HAP-1 (cell line): ENCODE data around the gene PYGM.

Source experiments
- DNase-seq, 2 experiments: peaks; one replicate each; pipeline ENCODE4 v3.0.0-alpha.2; 2016 to 2020; ENCODE audit warnings: low spot score in 2 of 2
- H3K27me3 ChIP-seq: fragments of 250-450 bp; sonication (Bioruptor Pico); 2 replicates; pipeline ENCODE4 v1.5.1; 2020; ENCODE audit warnings: low read depth, mild to moderate bottlenecking, moderate library complexity
- H3K36me3 ChIP-seq: fragments of 250-450 bp; sonication (Bioruptor Pico); replicated peaks from 2 replicates; pipeline ENCODE4 v1.5.1; 2020; ENCODE audit warnings: mild to moderate bottlenecking
- H3K4me1 ChIP-seq: fragments of 250-450 bp; sonication (Bioruptor Pico); 2 replicates; pipeline ENCODE4 v1.5.1; 2020; ENCODE audit warnings: mild to moderate bottlenecking
- H3K4me3 ChIP-seq: fragments of 250-450 bp; sonication (Bioruptor Pico); 2 replicates; pipeline ENCODE4 v1.5.1; 2020; ENCODE audit warnings: mild to moderate bottlenecking, moderate library complexity
- H3K9me3 ChIP-seq: fragments of 250-450 bp; sonication (Bioruptor Pico); 2 replicates; pipeline ENCODE4 v1.5.1; 2020; ENCODE audit warnings: mild to moderate bottlenecking, moderate library complexity
- in situ Hi-C: fragments of 300-500 bp; cut with MboI; formaldehyde crosslinking; loops from 3 replicates; pipeline ENCODE4 v1.14.3; 2020; ENCODE audit warnings: low sequenced_read_pairs, inconsistent platforms, mixed read lengths

The PYGM gene

GRCh38 chr11:64796757-64797541, 37.2 kb upstream of the PYGM start:
- H3K4me1 ChIP-seq, result no peaks in the 10 kb centered on the region
- in situ Hi-C loops, result no loop called here
- no peak overlapping the region for H3K4me3 ChIP-seq
- no peaks in the 10 kb centered on the region for H3K9me3 ChIP-seq
- H3K27me3 ChIP-seq, result no peaks in the 10 kb centered on the region
- H3K36me3 ChIP-seq, result no peaks in the 10 kb centered on the region; the same call in 1 of the 2 replicates
- no peak for DNase-seq

- Histone ChIP-seq H3K36me3 (no peaks in the 10 kb centered on the region; the same call in 1 of the 2 replicates), H3K4me1 (no peaks in the 10 kb centered on the region), H3K9me3 (no peaks in the 10 kb centered on the region), H3K4me3 (no peak overlapping the region), H3K27me3 (no peaks in the 10 kb centered on the region)
- in situ Hi-C loops, result no loop called here
- no peak for DNase-seq
These were observed 36.4 kb upstream of the PYGM start for GRCh38 chr11:64796047-64796756.

- Histone ChIP-seq H3K9me3 (no peaks in the 10 kb centered on the region), H3K36me3 (no peaks in the 10 kb centered on the region; the same call in 1 of the 2 replicates)
These were observed 34.8 kb upstream of the PYGM start for GRCh38 chr11:64794526-64794925.

DNA sequence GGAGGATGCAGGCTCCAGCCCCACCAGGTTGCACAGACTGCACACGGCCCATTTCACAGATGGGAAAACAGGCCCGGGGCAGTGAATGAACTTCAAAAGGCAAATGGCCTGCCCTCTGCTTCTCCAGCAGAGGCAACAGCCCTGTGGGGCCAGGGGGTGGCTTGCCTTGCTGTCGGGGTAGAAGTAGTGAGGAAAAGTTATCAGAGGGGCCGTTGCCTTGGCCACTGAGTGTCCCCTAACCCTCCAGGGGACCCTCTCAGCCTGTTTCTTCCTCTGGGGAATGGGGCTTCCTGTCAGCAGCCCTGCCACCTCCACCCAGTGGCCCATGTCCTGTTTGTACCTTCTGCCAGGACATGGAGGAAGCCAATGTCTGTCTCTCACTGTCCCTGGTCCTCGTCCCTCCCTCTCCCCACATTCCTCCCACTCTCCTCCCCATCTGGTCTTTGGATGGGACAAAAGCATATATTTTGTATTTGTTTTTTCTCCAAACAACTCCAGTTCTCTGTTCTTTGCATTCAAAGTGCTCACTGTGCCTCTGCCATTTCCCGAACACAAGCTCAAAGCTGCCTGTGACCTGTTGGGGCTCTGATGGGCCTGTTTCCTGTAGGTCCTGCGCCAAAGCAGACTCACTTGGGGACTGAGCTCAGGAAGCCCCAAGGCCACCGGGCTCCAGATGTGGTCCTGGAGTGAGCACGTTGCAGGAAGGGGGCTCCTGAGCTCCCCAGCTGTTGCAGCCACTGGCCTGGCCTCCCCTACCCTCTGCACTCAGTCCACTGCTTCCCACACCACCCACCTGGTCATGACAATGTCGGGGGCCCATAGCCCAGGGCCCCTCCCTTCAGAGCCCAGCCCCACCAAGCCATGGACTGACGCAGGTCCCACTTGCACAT, 33.7 kb upstream of the PYGM start:
- no peak for DNase-seq
- Histone ChIP-seq H3K4me1 (no peaks in the 10 kb centered on the region), H3K4me3 (no peak overlapping the region), H3K36me3 (no peaks in the 10 kb centered on the region; the same call in 1 of the 2 replicates), H3K27me3 (no peaks in the 10 kb centered on the region), H3K9me3 (no peaks in the 10 kb centered on the region)
- in situ Hi-C loops, result no loop called here

More at GRCh38 chr11:64794526-64794925, 34.8 kb upstream of the PYGM start:
- Histone ChIP-seq H3K27me3 (no peaks in the 10 kb centered on the region), H3K4me1 (no peaks in the 10 kb centered on the region), H3K4me3 (no peak overlapping the region)
- DNase-seq, result no peak
- in situ Hi-C loops, result no loop called here

- no peaks in the 10 kb centered on the region for H3K9me3 ChIP-seq
- no peaks in the 10 kb centered on the region; the same call in 1 of the 2 replicates for H3K36me3 ChIP-seq
- in situ Hi-C loops, result no loop called here
- H3K4me3 ChIP-seq, result no peak overlapping the region
- H3K27me3 ChIP-seq, result no peaks in the 10 kb centered on the region
- no peak for DNase-seq
- no peaks in the 10 kb centered on the region for H3K4me1 ChIP-seq
These were observed 32.7 kb upstream of the PYGM start for GRCh38 chr11:64792482-64792881.

DNA sequence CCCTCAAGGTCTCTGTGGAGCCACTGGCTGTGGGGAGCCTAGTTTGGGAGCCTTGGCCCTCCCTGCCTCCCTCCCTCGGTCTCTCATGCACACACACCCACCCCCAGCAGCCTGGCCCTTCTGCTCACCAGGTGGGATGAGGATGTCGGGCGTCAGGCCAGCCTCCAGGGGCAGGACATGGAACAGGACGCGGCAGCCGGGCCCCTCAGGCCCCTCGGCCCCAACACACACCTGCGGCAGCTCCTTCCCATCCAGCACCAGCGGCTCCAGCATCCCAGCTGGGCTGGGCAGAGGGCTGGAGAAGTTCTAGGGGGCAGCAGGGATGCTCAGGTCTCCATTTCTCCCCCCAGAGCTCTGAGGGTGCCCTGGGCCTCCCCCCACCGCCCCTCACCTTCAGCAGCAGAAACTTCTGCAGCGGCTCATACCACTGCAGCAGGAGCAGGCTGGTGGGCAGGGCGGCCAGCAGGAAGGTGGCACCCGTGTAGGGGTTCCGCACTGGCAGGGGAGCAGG, 32.1 kb upstream of the PYGM start:
- no peaks in the 10 kb centered on the region for H3K9me3 ChIP-seq
- H3K27me3 ChIP-seq, result no peaks in the 10 kb centered on the region
- no peak for DNase-seq
- no peaks in the 10 kb centered on the region; the same call in 1 of the 2 replicates for H3K36me3 ChIP-seq
- no peaks in the 10 kb centered on the region for H3K4me1 ChIP-seq
- no peak overlapping the region for H3K4me3 ChIP-seq
- in situ Hi-C loops, result no loop called here

DNA sequence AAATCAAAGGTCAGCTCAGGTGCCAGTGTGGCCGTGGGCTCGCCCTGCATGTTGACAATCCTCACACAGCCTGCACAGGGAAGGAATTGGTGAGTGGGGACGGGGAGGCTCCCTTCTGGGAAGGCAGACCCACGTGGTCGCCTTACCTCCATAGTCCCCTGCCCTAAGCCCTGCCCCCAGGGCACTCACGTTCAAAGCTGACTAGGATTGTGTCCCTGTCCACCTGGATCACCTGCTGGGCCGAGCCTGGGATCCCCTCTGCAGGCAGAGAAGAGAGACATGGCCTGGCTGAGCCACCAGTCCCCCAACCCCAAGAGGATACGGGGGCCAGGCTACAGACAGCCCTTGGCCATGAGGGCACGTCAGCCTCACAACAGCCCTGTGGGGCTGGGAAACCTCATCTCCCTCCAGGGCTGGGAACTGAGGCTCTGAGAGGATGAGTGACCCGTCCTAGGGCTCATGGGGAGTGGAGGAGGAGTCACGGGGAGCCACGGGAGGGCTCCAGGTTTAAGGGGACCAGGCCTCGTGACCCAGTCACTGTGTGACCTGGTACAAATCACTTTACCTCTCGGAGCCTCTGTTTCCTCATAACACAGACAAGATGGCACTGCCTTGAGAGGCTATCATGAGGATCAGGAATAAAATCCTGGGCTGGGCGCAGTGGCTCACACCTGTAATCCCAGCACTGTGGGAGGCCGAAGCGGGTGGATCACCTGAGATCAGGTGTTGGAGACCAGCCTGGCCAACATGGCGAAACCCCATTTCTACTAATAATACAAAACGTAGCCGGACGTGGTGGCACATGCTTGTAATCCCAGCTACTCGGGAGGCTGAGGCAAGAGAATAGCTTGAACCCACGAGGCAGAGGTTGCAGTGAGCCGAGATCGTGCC, 30.7 kb upstream of the PYGM start:
- in situ Hi-C loops, result no loop called here
- Histone ChIP-seq H3K27me3 (no peaks in the 10 kb centered on the region), H3K4me3 (no peak overlapping the region), H3K4me1 (no peaks in the 10 kb centered on the region), H3K36me3 (no peaks in the 10 kb centered on the region; the same call in 1 of the 2 replicates), H3K9me3 (no peaks in the 10 kb centered on the region)
- DNase-seq, result no peak

DNA sequence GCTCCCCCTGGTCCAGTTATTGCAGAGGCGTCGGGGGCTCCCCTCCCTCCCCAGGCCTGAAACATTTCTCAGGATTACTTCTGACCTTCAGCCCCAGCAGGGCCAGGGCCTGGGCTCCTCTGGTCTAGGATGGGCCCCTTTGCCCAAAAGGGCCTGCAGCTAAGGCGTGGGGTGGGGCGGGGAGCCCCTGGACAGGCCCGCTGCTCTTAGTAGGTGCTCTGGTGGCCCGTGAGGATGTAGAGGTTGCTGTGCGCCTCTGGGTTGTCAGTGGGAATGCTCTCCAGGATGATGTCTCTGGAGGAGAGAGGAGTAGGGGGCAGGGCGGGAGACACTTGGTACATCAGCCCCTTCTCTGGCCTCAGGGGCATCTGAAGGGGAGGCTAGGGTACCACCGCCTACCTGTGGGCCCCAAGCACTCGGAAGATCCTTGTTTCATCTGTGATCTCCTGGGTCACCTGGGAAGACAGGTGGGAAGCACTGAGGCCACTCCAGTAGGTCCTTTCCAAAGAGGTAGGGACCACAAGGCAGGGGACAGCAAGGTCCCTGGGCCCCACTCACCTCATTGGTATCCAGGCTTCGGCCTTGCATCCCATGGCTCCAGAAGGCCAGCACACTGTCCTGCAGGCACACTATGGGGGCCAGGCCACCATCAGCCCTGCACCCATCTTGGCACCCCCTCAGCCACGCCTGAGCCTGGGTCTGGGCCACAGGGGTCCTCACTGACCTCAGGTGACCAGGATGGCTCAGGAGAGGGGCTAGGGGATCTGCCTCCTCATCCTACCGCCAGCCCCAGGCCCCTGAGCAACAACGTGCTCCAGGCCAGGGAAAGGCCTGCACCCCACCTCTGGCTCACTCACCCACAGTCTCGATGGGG, 29.8 kb upstream of the PYGM start:
- Histone ChIP-seq H3K4me3 (no peak overlapping the region), H3K9me3 (no peaks in the 10 kb centered on the region), H3K4me1 (no peaks in the 10 kb centered on the region), H3K36me3 (no peaks in the 10 kb centered on the region), H3K27me3 (no peaks in the 10 kb centered on the region)
- no peak for DNase-seq
- in situ Hi-C loops, result no loop called here

DNA sequence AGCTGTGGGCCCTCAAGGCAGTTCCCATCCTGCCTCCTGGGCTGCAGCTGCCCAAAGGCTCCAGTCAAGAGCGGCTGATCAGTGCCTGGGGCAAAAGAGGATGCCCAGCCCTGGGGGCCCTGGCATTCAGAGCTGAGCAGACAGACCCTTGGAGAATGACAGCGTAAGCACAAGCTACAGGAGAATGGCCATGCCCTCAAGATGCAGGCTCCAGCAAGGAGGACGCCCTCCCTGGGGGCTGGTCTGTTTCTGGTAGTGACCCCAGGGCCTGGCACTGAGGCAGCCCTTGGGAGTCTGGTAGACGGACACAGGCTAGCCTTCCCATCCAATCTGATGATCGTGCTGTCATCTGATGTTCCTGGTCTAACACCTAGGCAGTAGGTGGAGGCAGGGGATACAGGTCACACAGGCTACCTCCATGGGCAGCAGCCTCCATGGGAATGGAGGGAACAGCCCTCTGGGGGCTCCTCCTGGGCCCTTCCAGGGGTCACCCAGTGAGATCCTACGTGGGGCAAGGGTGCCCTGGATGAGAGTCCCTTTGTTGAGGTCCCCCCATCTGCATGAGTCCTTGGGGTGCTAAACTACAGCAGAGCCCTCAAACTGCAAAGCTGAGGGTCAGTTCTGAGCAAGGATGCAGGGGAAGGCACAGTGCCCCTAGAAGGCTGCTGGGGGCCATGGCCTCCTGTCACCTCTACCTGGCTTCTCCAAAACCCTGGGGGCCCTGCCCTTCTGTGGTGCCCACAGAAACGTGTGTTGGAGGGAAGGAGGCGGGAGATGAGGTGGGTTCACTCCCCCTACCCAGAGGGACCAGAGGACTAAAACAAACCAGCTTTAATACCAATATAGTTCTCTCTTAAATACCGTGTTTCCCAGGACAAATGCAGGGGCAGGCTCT, 28.8 kb upstream of the PYGM start:
- H3K9me3 ChIP-seq, result no peaks in the 10 kb centered on the region
- H3K27me3 ChIP-seq, result no peaks in the 10 kb centered on the region
- in situ Hi-C loops, result no loop called here
- H3K4me1 ChIP-seq, result no peaks in the 10 kb centered on the region
- no peak overlapping the region for H3K4me3 ChIP-seq
- no peak for DNase-seq
- no peaks in the 10 kb centered on the region for H3K36me3 ChIP-seq

DNA sequence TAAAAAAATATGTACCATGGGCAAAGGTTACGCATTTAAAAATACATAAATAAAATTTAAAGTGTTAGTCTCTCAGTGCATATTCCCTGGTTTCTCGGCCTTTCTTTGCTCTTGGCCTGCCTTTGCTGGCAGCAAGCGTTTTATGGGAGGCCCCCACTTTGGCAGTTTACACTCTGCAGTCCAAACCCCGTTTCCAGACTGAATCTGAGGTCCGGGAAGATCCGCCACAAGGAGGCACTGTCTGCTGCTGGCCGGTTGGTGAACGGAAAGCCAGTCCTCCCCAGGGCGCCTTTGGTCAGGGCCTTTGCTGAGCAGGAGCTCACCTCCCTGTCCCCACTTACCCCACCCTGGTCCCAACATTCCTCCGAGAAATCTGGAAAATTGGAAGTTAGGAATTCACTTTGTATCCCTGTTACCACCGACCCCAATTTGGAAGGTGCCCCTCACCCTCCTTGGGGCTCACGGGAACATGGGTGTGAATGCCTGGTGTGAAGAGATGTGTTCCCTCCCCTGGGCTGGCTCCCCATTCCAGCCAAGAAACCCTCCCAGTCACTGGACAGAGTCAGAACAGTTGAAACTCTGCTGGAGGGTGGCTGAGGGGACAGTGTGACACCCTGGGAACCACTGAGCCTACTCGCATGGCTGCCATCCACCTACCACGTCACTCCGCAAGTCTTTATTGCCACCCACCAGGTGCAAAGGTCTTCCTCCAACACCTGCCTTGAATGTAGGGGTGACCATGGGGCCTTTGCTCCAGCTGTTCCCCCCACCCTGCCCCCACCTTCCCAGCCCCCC, 27.9 kb upstream of the PYGM start:
- in situ Hi-C loops, result no loop called here
- Histone ChIP-seq H3K27me3 (no peaks in the 10 kb centered on the region), H3K4me1 (no peaks in the 10 kb centered on the region), H3K9me3 (no peaks in the 10 kb centered on the region), H3K36me3 (no peaks in the 10 kb centered on the region), H3K4me3 (no peak overlapping the region)
- DNase-seq, result peak in 1 of 2 experiments; percentile 70

GRCh38 chr11:64786308-64786707, 26.5 kb upstream of the PYGM start:
- Histone ChIP-seq H3K9me3 (no peaks in the 10 kb centered on the region), H3K4me1 (peaks cover 6% of the 10 kb centered on the region), H3K4me3 (no peak overlapping the region), H3K36me3 (no peaks in the 10 kb centered on the region; the same call in 1 of the 2 replicates), H3K27me3 (no peaks in the 10 kb centered on the region)
- no peak for DNase-seq
- in situ Hi-C loops, result no loop called here
